AG10803 (cell line): ENCODE measurements around the gene SCAPER.

Source experiments
- DNase-seq: peaks from one replicate; pipeline ENCODE4 v3.0.0; 2010; ENCODE audit warnings: low read depth
- H3K4me3 ChIP-seq: 2 replicates; pipeline ENCODE4 v1.5.1; 2011; ENCODE audit warnings: mild to moderate bottlenecking, low read length, control low read depth
- CTCF ChIP-seq: conservative IDR thresholded peaks from 2 replicates; pipeline ENCODE4 v1.5.1; 2011; ENCODE audit warnings: mild to moderate bottlenecking, low read length, control low read depth, inconsistent platforms

The SCAPER gene

GRCh38 chr15:76799760-76800159, 105.4 kb downstream of the SCAPER start:
- no peak for TF ChIP-seq CTCF
- no peak overlapping the region for H3K4me3 ChIP-seq
- peak; percentile 58 for DNase-seq

- no peak for DNase-seq
- no peak for TF ChIP-seq CTCF
- H3K4me3 ChIP-seq, result no peak overlapping the region
Observed at GRCh38 chr15:76795217-76795616, 109.9 kb downstream of the SCAPER start.

- no peak for TF ChIP-seq CTCF
- no peak overlapping the region for H3K4me3 ChIP-seq
- DNase-seq, result no peak
Observed at GRCh38 chr15:76793162-76793561, 112.0 kb downstream of the SCAPER start.

GRCh38 chr15:76791511-76791910, 113.6 kb downstream of the SCAPER start:
- no peak for TF ChIP-seq CTCF
- no peak overlapping the region for H3K4me3 ChIP-seq
- DNase-seq, result no peak

GRCh38 chr15:76787273-76787672, 117.9 kb downstream of the SCAPER start:
- no peak overlapping the region for H3K4me3 ChIP-seq
- no peak for TF ChIP-seq CTCF
- DNase-seq, result no peak

GRCh38 chr15:76776969-76777368, 128.2 kb downstream of the SCAPER start:
- DNase-seq, result no peak
- TF ChIP-seq CTCF, result no peak

GRCh38 chr15:76776480-76776879, 128.7 kb downstream of the SCAPER start:
- DNase-seq, result no peak
- TF ChIP-seq CTCF, result no peak
- no peak overlapping the region for H3K4me3 ChIP-seq

More at GRCh38 chr15:76776969-76777368, 128.2 kb downstream of the SCAPER start:
- no peak overlapping the region for H3K4me3 ChIP-seq
